HEK293T (cell line): ENCODE results near the gene TRIOBP.

ENCODE experiments used
- ARNT ChIP-seq: fragments of 450-650 bp; IDR thresholded peaks from 2 replicates; pipeline ENCODE4 v1.6.1; 2017; ENCODE audit warnings: mild to moderate bottlenecking
- BHLHE40 ChIP-seq: fragments of 450-650 bp; IDR thresholded peaks from 2 replicates; pipeline ENCODE4 v1.6.1; 2016; ENCODE audit warnings: mild to moderate bottlenecking, moderate library complexity, borderline replicate concordance
- ELF4 ChIP-seq: fragments of 450-650 bp; IDR thresholded peaks from 2 replicates; pipeline ENCODE4 v1.6.1; 2017; ENCODE audit warnings: antibody characterized with exemption
- FOXA1 ChIP-seq: fragments of 450-650 bp; IDR thresholded peaks from 2 replicates; pipeline ENCODE4 v1.6.1; 2016; ENCODE audit warnings: mild to moderate bottlenecking
- FOXK2 ChIP-seq: fragments of 450-650 bp; IDR thresholded peaks from 2 replicates; pipeline ENCODE4 v1.6.1; 2016; ENCODE audit warnings: mild to moderate bottlenecking
- FOXM1 ChIP-seq: fragments of 450-650 bp; IDR thresholded peaks from 2 replicates; pipeline ENCODE4 v1.6.1; 2017; ENCODE audit warnings: mild to moderate bottlenecking, borderline replicate concordance
- HDGF ChIP-seq: fragments of 450-650 bp; IDR thresholded peaks from 2 replicates; pipeline ENCODE4 v1.6.1; 2017; ENCODE audit warnings: antibody characterized with exemption, borderline replicate concordance
- L3MBTL2 ChIP-seq: fragments of 450-650 bp; conservative IDR thresholded peaks from 2 replicates; pipeline ENCODE4 v1.6.1; 2016; ENCODE audit warnings: mild to moderate bottlenecking
- LEF1 ChIP-seq: fragments of 450-650 bp; IDR thresholded peaks from 2 replicates; pipeline ENCODE4 v1.6.1; 2017; ENCODE audit warnings: mild to moderate bottlenecking, borderline replicate concordance
- PKNOX1 ChIP-seq: fragments of 450-650 bp; IDR thresholded peaks from 2 replicates; pipeline ENCODE4 v1.6.1; 2016
- SP1 ChIP-seq: fragments of 450-650 bp; IDR thresholded peaks from 2 replicates; pipeline ENCODE4 v1.6.1; 2017
- SUZ12 ChIP-seq: fragments of 450-650 bp; IDR thresholded peaks from 2 replicates; pipeline ENCODE4 v1.6.1; 2016; ENCODE audit warnings: mild to moderate bottlenecking
- TARDBP ChIP-seq: fragments of 450-650 bp; IDR thresholded peaks from 2 replicates; pipeline ENCODE4 v1.6.1; 2016
- ZNF384 ChIP-seq: fragments of 450-650 bp; IDR thresholded peaks from 2 replicates; pipeline ENCODE4 v1.6.1; 2016

DNA sequence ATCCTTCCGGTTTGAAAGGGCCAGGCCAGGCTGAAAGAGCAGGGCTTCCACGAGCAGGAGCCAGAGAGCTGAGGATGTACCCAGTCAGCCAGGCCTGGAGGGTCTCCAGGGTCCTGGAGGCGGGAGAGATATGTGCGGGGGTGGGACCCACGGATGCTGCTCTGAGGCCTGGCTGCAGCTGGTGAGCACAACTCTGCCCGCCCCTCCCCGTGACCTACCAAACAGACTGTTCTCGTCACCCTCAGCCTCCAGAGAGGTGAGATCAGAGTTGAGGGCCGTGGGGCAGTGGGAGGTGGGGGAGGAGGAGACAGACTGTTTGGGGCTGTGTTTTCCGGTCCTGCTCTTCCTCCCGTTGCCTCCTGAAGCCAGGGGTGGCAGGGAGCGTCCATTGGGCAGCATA lies 42.2 kb downstream of the TRIOBP start:
- TF ChIP-seq LEF1 (no peak), FOXK2 (no peak), HDGF (no peak), PKNOX1 (no peak), ARNT (no peak), ZNF384 (no peak), L3MBTL2 (no peak), SP1 (no peak), ELF4 (no peak), BHLHE40 (no peak), FOXA1 (no peak), TARDBP (no peak), FOXM1 (no peak), SUZ12 (no peak)
